ENCODE measurements around the gene FERMT2. TPM values are rescaled to one million over a fixed set of nuclear protein-coding genes. Genes with fewer than 3 reads are reported as not detected.

Gene FERMT2
- total and polyA plus RNA-seq, 2 donors (not counting 1 experiment from before 2014, with no cell fraction given) = 0.05 TPM; not detected in 1

DNA sequence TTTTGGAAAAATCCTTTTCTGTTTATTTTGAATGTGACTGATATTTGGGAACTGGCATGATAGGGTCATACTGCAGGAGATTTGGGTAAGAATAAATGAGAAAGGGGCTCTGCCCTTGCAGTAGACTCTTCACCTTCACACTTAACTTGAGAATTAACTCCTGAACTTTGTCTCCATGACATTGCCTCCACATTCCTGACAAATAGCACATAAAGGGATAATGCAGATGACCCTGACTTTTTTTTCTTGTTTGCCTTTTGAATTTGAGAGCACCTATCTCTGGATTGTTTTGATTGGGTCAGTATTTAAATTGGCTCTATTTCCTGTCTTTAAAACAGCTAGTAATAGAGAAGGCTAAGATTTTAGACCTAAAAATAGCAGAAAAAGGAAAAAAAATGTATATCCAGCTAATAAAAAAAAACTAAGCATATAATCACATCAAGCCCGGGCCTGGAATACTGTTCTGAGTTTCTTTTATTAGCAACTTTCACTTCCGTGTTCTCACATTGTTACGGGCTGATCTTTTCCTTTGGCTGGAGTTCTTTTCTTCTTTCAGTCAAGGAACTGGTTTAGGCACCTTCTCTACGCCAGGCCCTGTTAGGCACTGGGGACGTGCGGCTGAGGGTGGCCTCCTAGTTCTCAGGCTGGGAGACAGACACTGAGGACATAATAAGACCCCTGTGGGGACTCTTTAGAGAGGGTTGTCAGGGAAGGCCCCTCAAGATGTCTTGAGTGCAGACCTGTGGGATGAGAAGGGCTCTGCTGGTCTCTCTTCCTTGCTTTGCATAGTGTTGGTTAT, 106.4 kb downstream of the FERMT2 start:
- H4K20me1 ChIP-seq (ENCODE audit: control insufficient read depth, insufficient read depth, low read length, poor library complexity, severe bottlenecking) = no peaks in the 10 kb centered on the region
- H3K9ac ChIP-seq (ENCODE audit: low read length) = no peak overlapping the region
- H3K9me3 Mint-ChIP-seq (ENCODE audit: insufficient read depth) = no peaks in the 10 kb centered on the region
- H3K27ac Mint-ChIP-seq = no peak overlapping the region
- H3K79me2 ChIP-seq (ENCODE audit: control insufficient read depth, insufficient read depth, low read length) = no peaks in the 10 kb centered on the region
- ATAC-seq (ENCODE audit: low read depth) = no peak
- H3K27me3 ChIP-seq (replicated peaks in 1 of 4; ENCODE audit: control extremely low read depth in 1 of 4, control insufficient read depth in 3 of 4, insufficient read depth in 4 of 4, low read length in 3 of 4) = no peaks in the 10 kb centered on the region
- H3K27ac ChIP-seq (ENCODE audit: low read length in 2 of 2) = no peak overlapping the region
- no peak overlapping the region for H2AFZ ChIP-seq (ENCODE audit: insufficient read depth, low read depth, low read length, poor library complexity, severe bottlenecking)
- H3K9me3 ChIP-seq (ENCODE audit: control extremely low read depth in 1 of 3, control insufficient read depth in 2 of 3, insufficient read depth in 1 of 3, low read length in 2 of 3) = no peaks in the 10 kb centered on the region
- DNase-seq = no peak
- TF ChIP-seq EZH2 (IDR thresholded peaks at IDR 0.05; ENCODE audit: borderline replicate concordance, insufficient read depth, low read depth, low read length, poor library complexity, severe bottlenecking) = no peak
- TF ChIP-seq, protein P1, sequence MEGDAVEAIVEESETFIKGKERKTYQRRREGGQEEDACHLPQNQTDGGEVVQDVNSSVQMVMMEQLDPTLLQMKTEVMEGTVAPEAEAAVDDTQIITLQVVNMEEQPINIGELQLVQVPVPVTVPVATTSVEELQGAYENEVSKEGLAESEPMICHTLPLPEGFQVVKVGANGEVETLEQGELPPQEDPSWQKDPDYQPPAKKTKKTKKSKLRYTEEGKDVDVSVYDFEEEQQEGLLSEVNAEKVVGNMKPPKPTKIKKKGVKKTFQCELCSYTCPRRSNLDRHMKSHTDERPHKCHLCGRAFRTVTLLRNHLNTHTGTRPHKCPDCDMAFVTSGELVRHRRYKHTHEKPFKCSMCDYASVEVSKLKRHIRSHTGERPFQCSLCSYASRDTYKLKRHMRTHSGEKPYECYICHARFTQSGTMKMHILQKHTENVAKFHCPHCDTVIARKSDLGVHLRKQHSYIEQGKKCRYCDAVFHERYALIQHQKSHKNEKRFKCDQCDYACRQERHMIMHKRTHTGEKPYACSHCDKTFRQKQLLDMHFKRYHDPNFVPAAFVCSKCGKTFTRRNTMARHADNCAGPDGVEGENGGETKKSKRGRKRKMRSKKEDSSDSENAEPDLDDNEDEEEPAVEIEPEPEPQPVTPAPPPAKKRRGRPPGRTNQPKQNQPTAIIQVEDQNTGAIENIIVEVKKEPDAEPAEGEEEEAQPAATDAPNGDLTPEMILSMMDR (IDR thresholded peaks at IDR 0.05) = no peak
- ChIA-PET CTCF (no interaction called here), POLR2A (no interaction called here)
- H3K27me3 Mint-ChIP-seq = no peaks in the 10 kb centered on the region
- intact Hi-C loops (cut with micrococcal nuclease) = no loop called here
- H3K4me3 ChIP-seq (ENCODE audit: control extremely low read depth in 1 of 5, extremely low read depth in 1 of 5, insufficient read depth in 1 of 5, low read depth in 2 of 5, low read length in 4 of 5) = no peak overlapping the region
- H3K4me2 ChIP-seq (replicated peaks; ENCODE audit: low read depth, low read length, poor library complexity, severe bottlenecking) = no peak overlapping the region
- H3K4me1 Mint-ChIP-seq = peaks cover 2% of the 10 kb centered on the region
- 85% methylated on average over 4 of the region's 6 CpGs for WGBS (ENCODE audit: insufficient coverage)
- no peaks in the 10 kb centered on the region for H3K36me3 ChIP-seq (replicated peaks in 1 of 2; ENCODE audit: control extremely low read depth in 1 of 2, control insufficient read depth in 1 of 2, extremely low read depth in 1 of 2, insufficient read depth in 2 of 2, low read length in 1 of 2)
- H3K4me3 Mint-ChIP-seq = no peak overlapping the region
- no peaks in the 10 kb centered on the region for H3K4me1 ChIP-seq (ENCODE audit: control insufficient read depth in 2 of 2, insufficient read depth in 2 of 2, low read length in 2 of 2)

DNA sequence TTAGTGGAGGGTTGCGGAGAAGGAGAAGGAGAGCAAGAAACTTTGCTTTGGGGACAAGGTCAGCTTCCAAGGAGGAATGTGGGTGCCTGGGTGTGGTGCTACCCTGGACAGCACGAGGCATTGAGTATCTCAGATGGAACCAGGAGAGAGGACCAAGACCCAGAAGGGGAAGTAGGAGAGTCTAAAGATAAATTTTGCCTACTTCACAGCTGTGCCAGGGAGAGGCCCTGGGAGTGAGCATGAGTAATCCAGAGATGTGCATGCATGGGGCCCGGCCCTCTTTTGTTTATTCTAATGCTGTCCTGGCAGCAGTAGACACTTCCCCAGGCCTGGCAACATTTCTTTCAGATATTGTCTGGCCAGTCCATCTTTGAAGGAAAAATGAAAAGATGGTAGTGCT, 110.0 kb downstream of the FERMT2 start:
- H3K4me3 Mint-ChIP-seq = no peak overlapping the region
- peaks cover 5% of the 10 kb centered on the region for H3K4me1 Mint-ChIP-seq
- WGBS (ENCODE audit: insufficient coverage) = 79% methylated on average over 2 of the region's 3 CpGs

More for the DNA sequence above, 110.0 kb downstream of the FERMT2 start:
- Histone ChIP-seq H3K9me3 (ENCODE audit: control extremely low read depth in 1 of 3, control insufficient read depth in 2 of 3, insufficient read depth in 1 of 3, low read length in 2 of 3) (no peaks in the 10 kb centered on the region), H3K4me3 (ENCODE audit: control extremely low read depth in 1 of 5, extremely low read depth in 1 of 5, insufficient read depth in 1 of 5, low read depth in 2 of 5, low read length in 4 of 5) (no peak overlapping the region), H3K79me2 (ENCODE audit: control insufficient read depth, insufficient read depth, low read length) (no peaks in the 10 kb centered on the region), H3K9ac (ENCODE audit: low read length) (no peak overlapping the region), H2AFZ (ENCODE audit: insufficient read depth, low read depth, low read length, poor library complexity, severe bottlenecking) (no peak overlapping the region), H3K4me1 (ENCODE audit: control insufficient read depth in 2 of 2, insufficient read depth in 2 of 2, low read length in 2 of 2) (no peaks in the 10 kb centered on the region), H3K36me3 (replicated peaks in 1 of 2; ENCODE audit: control extremely low read depth in 1 of 2, control insufficient read depth in 1 of 2, extremely low read depth in 1 of 2, insufficient read depth in 2 of 2, low read length in 1 of 2) (no peaks in the 10 kb centered on the region), H3K4me2 (replicated peaks; ENCODE audit: low read depth, low read length, poor library complexity, severe bottlenecking) (no peak overlapping the region), H3K27ac (ENCODE audit: low read length in 2 of 2) (no peak overlapping the region), H3K27me3 (replicated peaks in 1 of 4; ENCODE audit: control extremely low read depth in 1 of 4, control insufficient read depth in 3 of 4, insufficient read depth in 4 of 4, low read length in 3 of 4) (no peaks in the 10 kb centered on the region), H4K20me1 (ENCODE audit: control insufficient read depth, insufficient read depth, low read length, poor library complexity, severe bottlenecking) (no peaks in the 10 kb centered on the region)
- no peaks in the 10 kb centered on the region for H3K27me3 Mint-ChIP-seq
- TF ChIP-seq, protein P1 (IDR thresholded peaks at IDR 0.05) = no peak
- no peak for TF ChIP-seq EZH2 (IDR thresholded peaks at IDR 0.05; ENCODE audit: borderline replicate concordance, insufficient read depth, low read depth, low read length, poor library complexity, severe bottlenecking)
- DNase-seq = no peak
- CTCF ChIA-PET = no interaction called here
- intact Hi-C loops (cut with micrococcal nuclease) = no loop called here
- no peaks in the 10 kb centered on the region for H3K9me3 Mint-ChIP-seq (ENCODE audit: insufficient read depth)
- ATAC-seq (ENCODE audit: low read depth) = no peak
- POLR2A ChIA-PET = no interaction called here
- H3K27ac Mint-ChIP-seq = no peak overlapping the region

Data from B cell (primary cell).